ENCODE results near the gene FAM200C.

Gene FAM200C

DNA sequence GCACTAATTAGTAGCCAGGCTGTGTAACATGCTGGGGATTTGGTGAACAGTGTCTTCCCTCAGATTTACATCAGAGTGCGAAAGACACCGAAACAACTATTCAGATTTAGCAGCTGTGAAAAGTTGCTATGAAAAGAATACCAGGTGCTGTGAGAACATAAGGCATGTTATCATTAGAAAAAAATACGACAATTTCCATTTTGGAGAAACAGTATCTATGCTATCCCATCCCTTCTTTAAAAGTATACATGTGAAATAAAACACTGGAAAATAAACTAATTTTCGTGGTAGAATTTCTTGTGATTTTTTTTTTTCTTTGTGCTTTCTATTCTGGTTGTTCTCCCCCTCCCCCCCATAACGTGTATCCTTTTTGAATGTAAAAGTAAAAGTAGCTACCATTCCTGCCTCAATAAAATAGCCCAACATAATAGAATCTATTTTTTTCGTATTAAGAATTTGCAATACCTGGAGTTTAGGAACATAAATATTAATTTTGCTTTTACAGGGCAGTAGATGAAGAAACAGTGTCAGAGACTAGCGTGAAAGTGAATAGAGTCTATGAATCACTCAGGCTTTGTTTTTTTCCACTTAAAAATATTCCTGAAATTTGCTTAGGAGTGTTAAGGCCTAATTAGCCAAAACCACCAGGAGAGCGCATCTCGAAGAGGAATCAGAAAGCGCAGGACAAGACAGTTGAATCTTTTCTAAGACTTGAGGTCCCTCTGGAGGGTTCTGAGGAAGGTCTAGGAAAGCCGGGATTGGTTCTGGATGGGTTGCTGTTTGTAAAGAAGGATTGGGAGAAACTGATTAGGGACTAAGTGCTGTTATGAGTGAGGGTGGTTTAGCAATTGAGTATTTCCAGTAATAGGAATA is 19.8 kb upstream of the FAM200C start:
- Histone ChIP-seq H3K27ac (ENCODE audit: low read depth, low read length) (peak overlapping the region; percentile 93), H3K4me3 (ENCODE audit: low read depth, low read length) (peak overlapping the region; percentile 86), H3K4me1 (ENCODE audit: control insufficient read depth, insufficient read depth, low read length) (peaks cover 34% of the 10 kb centered on the region), H3K27me3 (ENCODE audit: control insufficient read depth, insufficient read depth, low read length) (no peaks in the 10 kb centered on the region), H3K36me3 (ENCODE audit: control insufficient read depth, insufficient read depth, low read length) (peaks cover 26% of the 10 kb centered on the region), H3K9me3 (ENCODE audit: control insufficient read depth, insufficient read depth, low read length) (no peaks in the 10 kb centered on the region), H3K9ac (ENCODE audit: low read depth, low read length) (peak overlapping the region; percentile 82)

DNA sequence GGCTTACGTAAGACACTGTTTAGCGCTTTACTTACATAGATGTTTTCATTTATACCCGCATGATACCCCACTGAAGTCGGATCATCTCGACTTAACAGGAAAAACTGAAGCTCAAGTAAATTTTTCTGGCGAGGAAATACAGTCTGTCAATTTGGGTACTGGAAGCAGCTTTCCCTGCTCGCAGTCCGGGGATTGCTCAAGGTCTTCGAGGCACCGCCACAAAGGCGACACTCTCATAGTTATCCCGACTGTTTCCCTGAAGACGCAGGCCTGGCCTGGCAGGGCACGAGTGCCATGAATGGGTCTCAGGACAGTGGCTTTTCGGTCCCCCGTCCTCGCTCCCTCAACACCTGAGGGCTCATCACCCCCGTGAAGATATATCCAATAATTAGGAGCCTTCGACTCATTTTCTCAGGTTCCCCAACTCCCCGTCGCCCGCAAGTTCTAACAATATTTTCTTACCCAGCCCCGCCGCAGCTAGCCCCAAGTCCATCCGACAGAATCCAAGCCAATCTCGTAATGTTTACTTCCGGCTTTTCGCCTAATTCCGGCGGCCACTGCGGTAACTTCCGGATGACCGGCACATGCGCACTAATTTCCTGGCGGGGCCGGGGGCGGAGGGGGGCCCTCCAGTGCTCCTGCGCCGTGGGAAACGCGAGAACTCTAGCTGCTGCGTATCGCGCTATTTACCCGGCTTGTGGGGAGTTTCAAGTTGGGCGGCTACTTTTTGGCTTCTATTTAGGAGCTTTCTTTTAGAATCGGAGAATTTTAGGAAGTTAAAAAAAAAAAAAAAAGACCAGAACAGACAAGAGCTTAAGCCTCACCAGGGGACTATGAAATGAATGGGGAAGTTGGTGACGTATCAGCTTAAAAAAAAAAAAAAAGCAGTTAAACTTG is 19.0 kb upstream of the FAM200C start, which contains the start of gene SLU7:
Gene SLU7 (minus strand): TSS at position 521 of the 897 bp plus-strand sequence. CDS start 3,787 bp downstream, outside the sequence.
- H3K9me3 ChIP-seq (ENCODE audit: control insufficient read depth, insufficient read depth, low read length), result no peaks in the 10 kb centered on the region

DNA sequence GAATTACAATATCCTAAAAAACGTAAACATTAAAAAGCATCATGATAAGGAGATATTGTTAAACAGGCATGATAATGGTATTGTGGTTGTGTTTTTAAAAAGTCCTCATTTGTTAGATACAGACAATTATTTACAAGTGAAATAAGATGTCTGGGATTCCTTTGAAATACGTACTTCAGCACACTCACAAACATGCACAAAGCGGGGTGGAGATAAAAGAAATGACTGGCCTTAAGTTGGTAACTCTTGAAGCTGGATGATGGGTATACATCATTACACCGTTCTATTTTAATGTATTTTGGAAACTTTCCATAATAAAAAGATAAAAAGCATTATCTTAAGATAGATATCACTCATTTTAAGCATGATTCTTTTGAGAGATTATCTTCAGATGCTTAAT is 1.0 kb downstream of the FAM200C start:
- H3K9me3 ChIP-seq (ENCODE audit: control insufficient read depth, insufficient read depth, low read length), result no peaks in the 10 kb centered on the region
- no peaks in the 10 kb centered on the region for H3K27me3 ChIP-seq (ENCODE audit: control insufficient read depth, insufficient read depth, low read length)
- peak overlapping the region; percentile 81 for H3K4me3 ChIP-seq (ENCODE audit: low read depth, low read length)
- peaks cover 24% of the 10 kb centered on the region for H3K36me3 ChIP-seq (ENCODE audit: control insufficient read depth, insufficient read depth, low read length)
- peaks cover 17% of the 10 kb centered on the region for H3K4me1 ChIP-seq (ENCODE audit: control insufficient read depth, insufficient read depth, low read length)
- H3K27ac ChIP-seq (ENCODE audit: low read depth, low read length), result no peak overlapping the region
- H3K9ac ChIP-seq (ENCODE audit: low read depth, low read length), result peak overlapping the region; percentile 97; the same call in 1 of the 2 replicates

More for the DNA sequence above, 19.0 kb upstream of the FAM200C start, which contains the start of gene SLU7:
- Histone ChIP-seq H3K9ac (ENCODE audit: low read depth, low read length) (peak within 1 kb of the TSS; percentile 82), H3K27me3 (ENCODE audit: control insufficient read depth, insufficient read depth, low read length) (no peaks in the 10 kb centered on the region), H3K27ac (ENCODE audit: low read depth, low read length) (peak within 1 kb of the TSS; percentile 93), H3K4me1 (ENCODE audit: control insufficient read depth, insufficient read depth, low read length) (peaks cover 34% of the 10 kb centered on the region), H3K4me3 (ENCODE audit: low read depth, low read length) (peak within 1 kb of the TSS; percentile 86), H3K36me3 (ENCODE audit: control insufficient read depth, insufficient read depth, low read length) (peaks cover 25% of the 10 kb centered on the region)

GRCh38 chr5:160397492-160397891 is 2.4 kb downstream of the FAM200C start:
- Histone ChIP-seq H3K27ac (ENCODE audit: low read depth, low read length) (no peak overlapping the region), H3K9ac (ENCODE audit: low read depth, low read length) (no peak overlapping the region), H3K27me3 (ENCODE audit: control insufficient read depth, insufficient read depth, low read length) (no peaks in the 10 kb centered on the region), H3K36me3 (ENCODE audit: control insufficient read depth, insufficient read depth, low read length) (peaks cover 14% of the 10 kb centered on the region), H3K4me3 (ENCODE audit: low read depth, low read length) (no peak overlapping the region), H3K4me1 (ENCODE audit: control insufficient read depth, insufficient read depth, low read length) (peaks cover 17% of the 10 kb centered on the region), H3K9me3 (ENCODE audit: control insufficient read depth, insufficient read depth, low read length) (no peaks in the 10 kb centered on the region)

DNA sequence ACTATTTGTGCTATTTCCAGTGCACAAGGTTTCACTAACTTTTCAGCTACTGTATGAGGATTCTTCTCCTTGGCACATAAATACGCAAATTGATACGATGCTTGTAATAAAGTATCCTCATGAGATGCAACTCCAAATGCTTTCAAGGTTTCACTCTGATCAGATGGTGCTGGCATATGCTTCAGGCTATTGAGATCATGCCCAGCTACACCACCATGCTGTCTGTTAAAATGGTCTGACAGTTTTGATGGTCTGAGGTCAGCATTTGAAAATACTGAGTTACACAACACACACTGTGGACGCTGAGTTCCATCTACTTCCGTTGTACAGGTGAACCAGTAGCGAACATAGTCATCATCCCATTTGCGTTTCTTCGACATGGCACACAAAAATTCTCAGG is 4.7 kb downstream of the FAM200C start:
- no peak overlapping the region for H3K4me3 ChIP-seq (ENCODE audit: low read depth, low read length)
- H3K27ac ChIP-seq (ENCODE audit: low read depth, low read length), result no peak overlapping the region
- H3K27me3 ChIP-seq (ENCODE audit: control insufficient read depth, insufficient read depth, low read length), result no peaks in the 10 kb centered on the region
- peaks cover 15% of the 10 kb centered on the region for H3K4me1 ChIP-seq (ENCODE audit: control insufficient read depth, insufficient read depth, low read length)
- no peak overlapping the region for H3K9ac ChIP-seq (ENCODE audit: low read depth, low read length)
- H3K9me3 ChIP-seq (ENCODE audit: control insufficient read depth, insufficient read depth, low read length), result no peaks in the 10 kb centered on the region
- H3K36me3 ChIP-seq (ENCODE audit: control insufficient read depth, insufficient read depth, low read length), result peaks cover 3% of the 10 kb centered on the region; the same call in 1 of the 2 replicates

DNA sequence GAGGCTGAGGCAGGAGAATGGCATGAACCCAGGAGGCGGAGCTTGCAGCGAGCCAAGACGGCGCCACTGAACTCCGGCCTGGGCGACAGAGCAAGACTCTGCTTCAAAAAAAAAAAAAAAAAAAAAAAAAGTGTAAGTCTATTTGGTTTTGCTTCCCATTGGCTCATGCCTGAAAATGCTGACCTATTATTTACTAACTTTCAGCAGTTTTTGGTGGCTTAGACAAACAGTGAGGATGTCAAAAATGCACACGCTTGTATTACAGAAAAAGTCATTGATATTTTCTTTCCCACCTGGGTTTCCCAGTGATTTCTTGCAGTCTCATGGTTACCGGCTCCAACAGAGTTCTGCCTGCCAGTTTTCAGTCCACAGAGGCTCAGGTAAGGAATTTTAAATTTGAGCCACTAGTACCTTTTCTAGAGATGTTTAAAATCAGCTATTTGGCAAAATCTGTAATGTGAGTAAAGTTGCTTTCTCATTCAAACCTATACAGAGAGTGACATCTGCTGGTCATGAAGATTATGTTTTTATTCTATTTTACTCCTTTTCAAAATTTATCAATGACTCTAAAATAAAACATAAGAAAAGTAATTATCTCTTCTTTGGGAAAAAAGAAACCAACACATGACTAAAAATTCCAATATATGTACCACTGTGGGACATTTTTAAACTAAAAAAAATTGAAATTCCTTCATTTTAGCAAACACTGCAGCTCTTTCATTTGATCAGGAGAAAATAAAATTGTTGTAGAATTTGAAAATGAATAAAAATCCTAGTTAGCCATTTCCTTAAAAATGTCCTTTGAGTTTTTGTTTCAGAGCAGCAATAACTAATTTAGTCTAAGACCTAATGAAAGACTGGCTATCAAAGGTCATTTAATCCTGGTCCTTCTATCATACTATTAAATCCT is 8.8 kb downstream of the FAM200C start:
- no peak overlapping the region for H3K9ac ChIP-seq (ENCODE audit: low read depth, low read length)
- no peak overlapping the region for H3K27ac ChIP-seq (ENCODE audit: low read depth, low read length)
- H3K4me1 ChIP-seq (ENCODE audit: control insufficient read depth, insufficient read depth, low read length), result no peaks in the 10 kb centered on the region
- no peaks in the 10 kb centered on the region for H3K27me3 ChIP-seq (ENCODE audit: control insufficient read depth, insufficient read depth, low read length)
- H3K4me3 ChIP-seq (ENCODE audit: low read depth, low read length), result no peak overlapping the region
- peaks cover 3% of the 10 kb centered on the region; the same call in 1 of the 2 replicates for H3K9me3 ChIP-seq (ENCODE audit: control insufficient read depth, insufficient read depth, low read length)
- H3K36me3 ChIP-seq (ENCODE audit: control insufficient read depth, insufficient read depth, low read length), result peaks cover 3% of the 10 kb centered on the region; the same call in 1 of the 2 replicates

DNA sequence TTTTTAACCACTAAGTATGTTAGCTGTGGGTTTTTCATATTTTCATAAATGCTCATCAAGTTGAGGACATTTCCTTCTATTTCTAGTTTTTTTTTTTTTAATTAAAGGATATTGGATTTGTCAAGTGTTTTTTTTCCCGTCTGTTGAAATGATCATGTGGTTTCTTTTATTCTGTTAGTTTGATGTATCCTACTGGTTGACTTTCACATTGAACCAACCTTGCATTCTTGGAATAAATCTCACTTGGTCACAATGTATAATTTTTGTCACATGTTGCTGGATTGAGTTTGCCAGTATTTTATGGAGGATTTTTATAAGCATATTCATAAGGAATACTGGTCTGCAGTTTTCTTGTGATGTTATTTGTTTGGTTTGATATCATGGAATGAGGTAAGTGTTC is 12.4 kb downstream of the FAM200C start:
- Histone ChIP-seq H3K27me3 (ENCODE audit: control insufficient read depth, insufficient read depth, low read length) (no peaks in the 10 kb centered on the region), H3K9me3 (ENCODE audit: control insufficient read depth, insufficient read depth, low read length) (peaks cover 3% of the 10 kb centered on the region; the same call in 1 of the 2 replicates)

DNA sequence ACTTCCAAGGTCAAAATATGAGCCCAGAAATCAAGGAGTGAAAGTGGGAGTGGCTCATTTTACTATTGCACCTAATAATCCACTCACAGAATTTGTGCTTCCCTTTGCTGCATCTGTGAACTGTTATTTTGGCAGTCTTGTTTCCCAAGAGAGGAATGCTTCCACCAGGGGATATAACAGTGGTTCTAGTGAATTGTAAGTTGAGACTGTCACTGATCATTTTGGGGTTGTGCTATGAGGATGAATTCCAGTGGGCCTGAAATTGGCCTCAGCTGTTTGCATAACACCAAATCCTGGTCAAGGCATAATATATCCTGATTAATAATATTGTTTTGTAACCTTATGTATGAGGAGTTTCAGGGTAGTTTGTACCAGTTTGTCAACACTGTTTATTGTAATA is 14.4 kb downstream of the FAM200C start:
- no peak overlapping the region for H3K9ac ChIP-seq (ENCODE audit: low read depth, low read length)
- no peaks in the 10 kb centered on the region for H3K4me1 ChIP-seq (ENCODE audit: control insufficient read depth, insufficient read depth, low read length)
- H3K27me3 ChIP-seq (ENCODE audit: control insufficient read depth, insufficient read depth, low read length), result no peaks in the 10 kb centered on the region
- no peak overlapping the region for H3K4me3 ChIP-seq (ENCODE audit: low read depth, low read length)
- H3K36me3 ChIP-seq (ENCODE audit: control insufficient read depth, insufficient read depth, low read length), result no peaks in the 10 kb centered on the region
- H3K9me3 ChIP-seq (ENCODE audit: control insufficient read depth, insufficient read depth, low read length), result peaks cover 3% of the 10 kb centered on the region; the same call in 1 of the 2 replicates
- H3K27ac ChIP-seq (ENCODE audit: low read depth, low read length), result no peak overlapping the region

More for the DNA sequence above, 12.4 kb downstream of the FAM200C start:
- Histone ChIP-seq H3K36me3 (ENCODE audit: control insufficient read depth, insufficient read depth, low read length) (no peaks in the 10 kb centered on the region), H3K9ac (ENCODE audit: low read depth, low read length) (no peak overlapping the region), H3K4me1 (ENCODE audit: control insufficient read depth, insufficient read depth, low read length) (no peaks in the 10 kb centered on the region), H3K27ac (ENCODE audit: low read depth, low read length) (no peak overlapping the region), H3K4me3 (ENCODE audit: low read depth, low read length) (no peak overlapping the region)

DNA sequence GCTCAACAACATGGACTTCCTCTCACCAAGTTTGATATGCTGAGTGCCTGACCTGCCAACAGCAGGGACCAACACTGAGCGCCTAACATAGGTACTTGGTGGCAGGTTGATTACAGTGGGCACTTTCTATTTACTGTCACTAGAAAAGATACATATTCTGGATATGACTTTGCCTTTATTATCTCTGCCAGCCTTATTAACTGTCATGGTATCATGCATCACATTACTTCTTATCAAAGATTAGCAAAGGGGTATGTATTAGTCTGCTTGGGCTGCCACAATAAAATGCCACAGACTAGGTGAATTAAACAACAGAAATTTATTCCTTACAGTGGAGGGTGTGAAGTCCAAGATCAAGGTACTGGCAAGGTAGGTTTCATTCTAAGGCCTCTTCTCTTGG is 15.2 kb downstream of the FAM200C start:
- Histone ChIP-seq H3K27me3 (ENCODE audit: control insufficient read depth, insufficient read depth, low read length) (no peaks in the 10 kb centered on the region), H3K36me3 (ENCODE audit: control insufficient read depth, insufficient read depth, low read length) (no peaks in the 10 kb centered on the region), H3K9ac (ENCODE audit: low read depth, low read length) (no peak overlapping the region), H3K27ac (ENCODE audit: low read depth, low read length) (no peak overlapping the region), H3K4me3 (ENCODE audit: low read depth, low read length) (no peak overlapping the region), H3K9me3 (ENCODE audit: control insufficient read depth, insufficient read depth, low read length) (peaks cover 3% of the 10 kb centered on the region; the same call in 1 of the 2 replicates), H3K4me1 (ENCODE audit: control insufficient read depth, insufficient read depth, low read length) (peaks cover 5% of the 10 kb centered on the region; the same call in 1 of the 2 replicates)

DNA sequence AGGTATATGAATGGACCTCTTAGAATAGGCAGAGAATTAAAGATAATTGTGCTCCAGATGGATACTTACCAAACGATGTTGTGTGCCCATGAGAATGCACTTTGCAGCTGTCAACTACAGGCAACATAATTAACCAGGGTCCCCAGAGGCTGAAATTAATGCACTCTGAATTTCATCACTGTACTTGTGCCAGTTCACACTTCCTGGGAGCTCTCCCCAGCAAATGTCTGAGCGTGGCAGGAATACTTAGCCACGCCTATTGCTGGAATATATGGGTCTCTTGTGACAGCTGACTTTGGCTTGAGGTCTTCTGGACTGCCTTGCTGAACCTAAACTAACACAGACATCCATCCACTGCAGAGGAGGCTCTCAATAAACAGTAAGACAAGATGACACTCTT is 17.5 kb downstream of the FAM200C start:
- H3K4me3 ChIP-seq (ENCODE audit: low read depth, low read length), result no peak overlapping the region
- H3K9ac ChIP-seq (ENCODE audit: low read depth, low read length), result no peak overlapping the region
- no peaks in the 10 kb centered on the region for H3K36me3 ChIP-seq (ENCODE audit: control insufficient read depth, insufficient read depth, low read length)
- peaks cover 5% of the 10 kb centered on the region; the same call in 1 of the 2 replicates for H3K4me1 ChIP-seq (ENCODE audit: control insufficient read depth, insufficient read depth, low read length)
- no peak overlapping the region for H3K27ac ChIP-seq (ENCODE audit: low read depth, low read length)
- H3K27me3 ChIP-seq (ENCODE audit: control insufficient read depth, insufficient read depth, low read length), result no peaks in the 10 kb centered on the region
- H3K9me3 ChIP-seq (ENCODE audit: control insufficient read depth, insufficient read depth, low read length), result no peaks in the 10 kb centered on the region

Measured in HUES48 (cell line).